ENCODE measurements around the gene PVALEF. TPM values are rescaled to one million over a fixed set of nuclear protein-coding genes. Genes with fewer than 3 reads are reported as not detected.

PVALEF gene
- total RNA-seq, 1 donor from 2014 or later = not detected

GRCh38 chr17:81160747-81161453 is 4.4 kb upstream of the PVALEF start:
- H3K36me3 Mint-ChIP-seq (ENCODE audit: insufficient read depth) = no peaks in the 10 kb centered on the region
- DNase-seq (ENCODE audit: low spot score, unreplicated experiment) = no peak
- H3K4me1 Mint-ChIP-seq (ENCODE audit: low read depth) = peaks cover 2% of the 10 kb centered on the region
- H3K27me3 Mint-ChIP-seq = no peaks in the 10 kb centered on the region
- no peak overlapping the region for H3K27ac Mint-ChIP-seq
- H3K4me3 Mint-ChIP-seq (ENCODE audit: low read depth) = no peak overlapping the region
- no peak for TF ChIP-seq CTCF (IDR thresholded peaks at IDR 0.05; ENCODE audit: unreplicated experiment)
- H3K9me3 Mint-ChIP-seq (ENCODE audit: low read depth) = no peaks in the 10 kb centered on the region

- H3K4me1 Mint-ChIP-seq (ENCODE audit: low read depth) = peaks cover 2% of the 10 kb centered on the region
- DNase-seq (ENCODE audit: low spot score, unreplicated experiment) = no peak
- H3K27me3 Mint-ChIP-seq = no peaks in the 10 kb centered on the region
- H3K9me3 Mint-ChIP-seq (ENCODE audit: low read depth) = no peaks in the 10 kb centered on the region
- H3K27ac Mint-ChIP-seq = no peak overlapping the region
- no peaks in the 10 kb centered on the region for H3K36me3 Mint-ChIP-seq (ENCODE audit: insufficient read depth)
- no peak overlapping the region for H3K4me3 Mint-ChIP-seq (ENCODE audit: low read depth)
- no peak for TF ChIP-seq CTCF (IDR thresholded peaks at IDR 0.05; ENCODE audit: unreplicated experiment)
Observed at GRCh38 chr17:81161536-81161935, 3.8 kb upstream of the PVALEF start.

DNA sequence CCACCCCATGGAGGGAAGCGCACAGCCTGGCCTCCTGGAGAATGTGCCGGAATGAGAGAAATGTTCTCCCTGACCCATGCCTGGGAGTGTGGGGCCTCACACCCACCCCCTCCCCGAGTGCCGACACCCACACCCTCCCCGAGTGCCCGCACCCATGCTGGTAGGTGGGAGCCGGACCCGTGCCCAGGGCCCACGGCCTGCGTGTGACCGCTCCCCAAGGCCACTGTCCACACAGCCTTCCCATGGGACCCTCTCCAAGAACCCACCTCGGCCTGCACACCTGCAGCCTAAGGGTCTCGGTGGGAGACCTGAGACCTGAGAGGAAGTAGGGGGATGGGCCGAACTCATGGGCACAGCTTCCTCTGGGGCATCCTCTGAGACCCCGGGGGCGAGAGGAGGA is 3.3 kb upstream of the PVALEF start:
- no peaks in the 10 kb centered on the region for H3K9me3 Mint-ChIP-seq (ENCODE audit: low read depth)
- H3K4me1 Mint-ChIP-seq (ENCODE audit: low read depth) = peaks cover 2% of the 10 kb centered on the region

GRCh38 chr17:81162491-81162890 is 2.8 kb upstream of the PVALEF start:
- H3K27ac Mint-ChIP-seq = no peak overlapping the region
- no peak overlapping the region for H3K4me3 Mint-ChIP-seq (ENCODE audit: low read depth)
- peaks cover 3% of the 10 kb centered on the region for H3K4me1 Mint-ChIP-seq (ENCODE audit: low read depth)
- no peaks in the 10 kb centered on the region for H3K27me3 Mint-ChIP-seq
- no peak for TF ChIP-seq CTCF (IDR thresholded peaks at IDR 0.05; ENCODE audit: unreplicated experiment)
- H3K9me3 Mint-ChIP-seq (ENCODE audit: low read depth) = no peaks in the 10 kb centered on the region
- no peaks in the 10 kb centered on the region for H3K36me3 Mint-ChIP-seq (ENCODE audit: insufficient read depth)
- DNase-seq (ENCODE audit: low spot score, unreplicated experiment) = no peak

More for the DNA sequence above, 3.3 kb upstream of the PVALEF start:
- no peaks in the 10 kb centered on the region for H3K36me3 Mint-ChIP-seq (ENCODE audit: insufficient read depth)
- TF ChIP-seq CTCF (IDR thresholded peaks at IDR 0.05; ENCODE audit: unreplicated experiment) = no peak
- no peaks in the 10 kb centered on the region for H3K27me3 Mint-ChIP-seq
- H3K4me3 Mint-ChIP-seq (ENCODE audit: low read depth) = no peak overlapping the region
- DNase-seq (ENCODE audit: low spot score, unreplicated experiment) = no peak
- no peak overlapping the region for H3K27ac Mint-ChIP-seq

GRCh38 chr17:81163051-81163695 is 2.1 kb upstream of the PVALEF start:
- no peak for TF ChIP-seq CTCF (IDR thresholded peaks at IDR 0.05; ENCODE audit: unreplicated experiment)
- H3K4me1 Mint-ChIP-seq (ENCODE audit: low read depth) = peaks cover 3% of the 10 kb centered on the region
- no peaks in the 10 kb centered on the region for H3K36me3 Mint-ChIP-seq (ENCODE audit: insufficient read depth)
- no peaks in the 10 kb centered on the region for H3K27me3 Mint-ChIP-seq
- no peak for DNase-seq (ENCODE audit: low spot score, unreplicated experiment)
- no peaks in the 10 kb centered on the region for H3K9me3 Mint-ChIP-seq (ENCODE audit: low read depth)
- no peak overlapping the region for H3K27ac Mint-ChIP-seq
- no peak overlapping the region for H3K4me3 Mint-ChIP-seq (ENCODE audit: low read depth)
